ENCODE data around the gene WTIP.
A peak's percentile ranks its signal among the peaks of the same experiment; 100 is the strongest.

The WTIP gene

DNA sequence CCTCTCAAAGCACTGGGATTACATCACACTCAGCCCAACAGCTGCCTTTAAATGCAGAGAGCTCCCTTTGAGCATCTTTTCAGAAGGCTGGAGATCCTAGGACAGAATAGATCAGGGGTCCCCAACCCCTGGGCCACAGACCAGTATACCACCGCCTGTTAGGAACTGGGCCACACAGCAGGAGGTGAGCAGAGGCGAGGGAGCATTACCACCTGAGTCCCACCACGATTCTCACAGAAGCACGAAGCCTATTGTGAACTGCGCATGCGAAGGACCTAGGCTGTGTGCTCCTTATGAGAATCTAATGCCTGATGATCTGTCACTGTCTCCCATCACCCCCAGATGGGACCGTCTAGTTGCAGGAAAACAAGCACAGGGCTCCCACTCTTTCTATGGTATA, 2.2 kb upstream of the WTIP start:
- no peak for DNase-seq

DNA sequence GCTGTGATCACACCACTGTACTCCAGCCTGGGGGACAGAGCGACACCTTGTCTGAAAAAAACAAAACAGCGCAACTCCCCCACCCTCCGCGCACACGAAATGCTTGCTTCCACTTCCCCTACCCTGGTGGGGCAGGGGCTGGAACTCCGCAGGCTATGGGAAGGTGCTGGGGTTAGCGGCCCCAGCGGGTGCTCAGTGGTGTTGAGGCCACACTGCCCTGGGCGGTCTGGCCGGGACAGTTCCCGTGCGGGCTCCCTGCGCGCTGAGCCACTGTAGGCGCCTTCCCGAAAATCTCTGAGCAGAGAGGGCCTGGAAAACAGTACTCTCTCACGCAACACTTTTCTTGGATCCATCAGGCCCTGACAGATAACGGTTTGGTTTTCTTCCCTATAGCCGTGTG, 1.1 kb upstream of the WTIP start:
- no peak for DNase-seq

DNA sequence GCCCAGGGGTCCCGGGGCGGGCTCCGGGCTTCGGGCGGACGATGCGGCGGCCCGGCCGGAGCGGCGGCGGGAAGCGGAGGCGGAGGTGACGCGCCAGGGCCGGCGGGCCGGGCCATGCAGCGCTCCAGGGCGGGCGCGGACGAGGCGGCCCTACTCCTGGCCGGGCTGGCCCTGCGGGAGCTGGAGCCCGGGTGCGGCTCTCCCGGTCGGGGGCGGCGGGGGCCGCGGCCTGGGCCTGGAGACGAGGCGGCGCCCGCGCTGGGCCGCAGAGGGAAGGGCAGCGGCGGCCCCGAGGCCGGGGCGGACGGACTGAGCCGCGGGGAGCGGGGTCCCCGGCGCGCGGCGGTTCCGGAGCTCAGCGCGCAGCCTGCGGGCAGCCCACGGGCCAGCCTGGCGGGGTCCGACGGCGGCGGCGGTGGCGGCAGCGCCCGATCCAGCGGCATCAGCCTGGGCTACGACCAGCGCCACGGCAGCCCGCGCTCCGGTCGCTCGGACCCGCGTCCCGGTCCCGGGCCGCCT, 362 bp downstream of the WTIP start:
- DNase-seq, result no peak

DNA sequence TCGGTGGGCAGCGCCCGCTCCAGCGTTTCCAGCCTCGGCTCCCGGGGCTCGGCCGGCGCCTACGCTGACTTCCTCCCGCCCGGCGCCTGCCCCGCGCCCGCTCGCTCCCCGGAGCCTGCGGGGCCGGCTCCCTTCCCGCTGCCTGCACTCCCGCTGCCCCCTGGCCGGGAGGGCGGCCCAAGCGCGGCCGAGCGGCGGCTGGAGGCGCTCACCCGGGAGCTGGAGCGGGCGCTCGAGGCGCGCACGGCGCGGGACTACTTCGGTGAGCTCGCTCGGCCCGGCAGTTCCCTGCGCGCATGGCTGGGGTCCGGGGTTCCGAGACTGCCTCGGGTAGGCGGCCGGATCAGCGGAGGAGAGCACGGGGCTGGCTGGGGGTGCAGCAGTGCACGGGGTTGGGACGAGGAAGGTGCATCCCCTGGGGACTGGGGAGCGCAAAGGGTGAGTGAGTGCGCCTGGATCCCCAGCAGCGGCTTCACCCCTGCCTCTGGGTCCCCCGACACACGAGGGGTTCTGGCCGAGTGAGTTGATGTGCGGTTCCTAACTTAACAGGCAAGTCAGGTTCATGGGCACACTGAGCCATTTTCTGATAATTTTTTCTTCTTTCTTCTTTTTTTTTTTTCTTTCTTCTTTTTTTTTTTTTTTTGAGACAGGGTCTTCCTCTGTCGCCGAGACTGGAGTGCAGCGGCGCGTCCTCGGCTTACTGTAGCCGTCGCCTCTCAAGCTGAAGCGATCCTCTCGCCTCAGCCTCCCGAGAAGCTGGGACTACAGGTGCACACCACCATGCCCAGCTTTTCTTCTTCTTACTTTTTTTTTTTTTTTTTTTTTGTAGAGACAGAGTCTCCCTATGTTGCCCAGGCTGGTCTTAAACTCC, 1.1 kb downstream of the WTIP start:
- DNase-seq, result no peak

DNA sequence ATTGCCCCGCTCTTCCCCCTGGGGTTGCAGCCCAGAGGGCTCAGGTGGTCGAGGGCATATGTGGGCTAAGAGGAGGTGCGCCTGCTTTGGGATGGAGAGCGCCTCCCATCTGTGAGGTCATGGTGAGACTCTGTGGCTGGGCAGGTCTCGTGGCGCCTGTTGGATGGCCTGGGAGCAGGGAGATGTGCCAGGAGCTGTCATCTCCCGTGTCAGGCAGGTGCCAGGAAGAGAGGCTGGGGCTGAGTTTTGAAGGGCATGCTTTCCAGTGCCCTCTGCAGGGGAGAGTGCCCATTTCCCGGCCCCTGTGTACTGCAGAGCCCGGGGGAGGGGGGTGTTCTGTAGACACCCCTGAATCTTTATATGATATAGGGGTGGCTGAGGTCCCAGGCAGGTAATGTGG, 2.8 kb downstream of the WTIP start:
- no peak for DNase-seq

DNA sequence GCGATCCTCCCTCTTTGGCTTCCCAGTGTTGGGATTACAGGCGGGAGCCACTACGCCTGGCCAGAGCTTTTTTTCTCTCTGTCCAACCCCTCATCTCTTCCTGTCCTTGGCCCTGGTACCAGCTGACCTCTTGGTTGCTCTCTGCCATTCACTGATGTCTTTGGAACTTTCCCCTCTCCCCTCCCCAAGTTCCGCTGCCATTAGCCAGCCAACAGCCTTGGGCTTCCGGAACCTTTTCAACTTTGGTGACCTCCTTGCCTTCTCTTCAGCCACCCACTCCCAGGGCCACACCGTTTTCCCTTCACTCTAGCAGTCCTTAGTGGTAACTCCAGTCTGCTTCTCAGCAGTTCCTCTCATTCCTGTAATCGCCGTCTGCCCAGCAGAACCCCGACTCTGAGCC, 4.3 kb downstream of the WTIP start:
- no peak for DNase-seq

DNA sequence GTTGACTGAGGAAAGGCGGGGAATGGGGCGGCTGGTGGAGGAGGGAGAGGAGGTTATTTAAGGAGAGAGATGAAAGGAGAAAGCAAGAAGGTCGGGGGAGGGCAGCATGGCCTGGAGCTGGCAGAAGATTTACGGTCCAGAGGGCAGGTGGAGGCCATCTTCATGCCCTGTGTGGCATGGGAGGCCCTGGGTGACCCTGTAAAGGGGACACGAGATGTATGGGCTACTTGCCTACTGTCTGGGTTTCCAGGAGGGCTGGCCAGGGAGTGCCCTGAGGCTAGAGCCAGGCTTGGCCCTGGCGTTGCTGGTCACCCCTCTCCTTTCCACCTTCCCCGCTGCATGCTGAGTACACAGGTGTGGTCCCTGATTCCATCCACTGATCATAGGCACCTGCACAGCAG, 6.1 kb downstream of the WTIP start:
- DNase-seq, result no peak

DNA sequence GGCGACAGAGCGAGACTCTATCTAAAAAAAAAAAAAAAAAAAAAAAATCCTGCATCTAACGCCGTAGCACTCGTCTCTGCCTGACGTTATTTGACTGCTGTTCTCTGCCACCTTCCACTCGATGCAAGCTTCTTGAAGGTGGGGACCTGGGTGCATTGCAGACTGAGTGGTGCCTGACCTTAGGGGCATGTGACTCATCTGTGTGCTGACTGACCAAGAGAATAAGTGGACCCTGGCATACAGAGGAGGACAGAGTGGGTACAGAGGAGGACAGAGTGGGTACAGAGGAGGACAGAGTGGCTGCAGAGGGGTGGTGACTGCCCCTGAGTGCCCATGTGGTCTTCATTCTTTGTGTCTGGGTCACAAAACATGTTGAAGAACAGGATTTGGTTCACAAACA, 7.6 kb downstream of the WTIP start:
- no peak for DNase-seq

DNA sequence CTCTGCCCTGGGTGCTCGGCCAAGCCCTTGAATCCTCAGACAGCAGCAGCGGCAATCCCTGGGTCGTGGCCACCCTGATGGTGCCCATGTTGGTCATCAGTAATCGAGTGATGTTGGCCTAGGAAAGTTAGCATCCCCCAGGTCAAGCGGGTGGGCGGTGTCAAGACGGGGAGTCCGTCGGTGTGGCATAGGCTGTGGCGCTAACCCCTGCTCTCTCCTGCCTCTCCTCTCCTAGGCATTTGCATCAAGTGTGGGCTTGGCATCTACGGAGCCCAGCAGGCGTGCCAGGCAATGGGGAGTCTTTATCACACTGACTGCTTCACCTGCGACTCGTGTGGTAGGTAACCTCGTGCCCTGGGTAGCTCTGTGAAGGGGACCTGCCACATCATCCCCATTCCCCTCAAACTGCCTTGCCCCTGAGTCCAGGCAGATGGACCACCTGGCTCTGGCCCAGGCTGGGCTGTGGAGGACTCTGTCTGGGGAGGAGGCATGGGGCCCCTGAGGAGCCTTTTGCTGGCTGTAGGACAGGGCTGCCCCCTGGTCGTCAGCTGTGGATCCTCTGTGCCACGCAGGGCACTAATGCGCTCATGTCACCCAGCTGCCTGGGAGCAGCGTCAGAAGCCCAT, 8.7 kb downstream of the WTIP start:
- DNase-seq, result no peak

DNA sequence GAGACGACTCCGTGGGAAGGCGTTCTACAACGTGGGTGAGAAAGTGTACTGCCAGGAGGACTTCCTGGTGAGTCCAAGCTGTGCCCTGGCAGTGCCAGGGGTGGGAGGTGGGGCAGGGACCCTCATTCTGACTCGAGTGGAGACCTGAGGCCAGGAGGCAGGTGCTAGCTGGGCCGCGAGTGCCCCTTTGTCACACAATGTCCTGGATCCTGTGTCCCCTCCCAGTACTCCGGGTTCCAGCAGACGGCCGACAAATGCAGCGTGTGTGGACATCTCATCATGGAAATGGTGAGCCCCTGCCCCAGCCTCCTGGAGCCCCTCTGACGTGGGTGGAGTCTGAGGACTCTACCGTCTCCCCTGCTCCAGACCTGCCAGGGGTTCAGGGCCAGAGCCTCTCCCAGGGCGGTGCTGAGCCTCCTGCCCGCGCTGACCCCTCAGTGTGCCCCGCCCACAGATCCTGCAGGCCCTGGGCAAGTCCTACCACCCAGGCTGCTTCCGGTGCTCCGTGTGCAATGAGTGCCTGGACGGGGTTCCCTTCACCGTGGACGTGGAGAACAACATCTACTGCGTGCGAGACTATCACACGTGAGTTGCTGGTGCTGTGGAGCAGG, 11.6 kb downstream of the WTIP start:
- no peak for DNase-seq

DNA sequence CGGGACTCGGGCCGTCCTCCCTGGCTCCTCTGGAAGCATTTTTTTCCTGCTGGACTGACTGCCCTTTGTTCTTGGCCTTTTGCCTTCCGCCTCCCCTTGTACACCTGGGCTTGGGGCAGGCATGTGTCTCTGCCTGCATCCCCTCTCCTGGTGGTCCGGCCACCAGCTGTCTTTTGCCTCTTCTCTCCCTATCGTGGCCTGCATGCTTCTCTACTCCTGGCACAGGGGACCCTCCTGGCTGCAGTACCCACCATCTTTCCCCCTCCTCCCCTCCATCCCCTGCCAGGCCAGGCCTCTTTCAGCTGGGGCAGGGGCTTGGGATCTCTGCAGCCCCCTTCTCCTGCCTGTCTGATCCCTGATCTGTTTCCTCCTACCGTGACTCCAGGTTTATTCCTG, 12.1 kb downstream of the WTIP start:
- no peak for DNase-seq

DNA sequence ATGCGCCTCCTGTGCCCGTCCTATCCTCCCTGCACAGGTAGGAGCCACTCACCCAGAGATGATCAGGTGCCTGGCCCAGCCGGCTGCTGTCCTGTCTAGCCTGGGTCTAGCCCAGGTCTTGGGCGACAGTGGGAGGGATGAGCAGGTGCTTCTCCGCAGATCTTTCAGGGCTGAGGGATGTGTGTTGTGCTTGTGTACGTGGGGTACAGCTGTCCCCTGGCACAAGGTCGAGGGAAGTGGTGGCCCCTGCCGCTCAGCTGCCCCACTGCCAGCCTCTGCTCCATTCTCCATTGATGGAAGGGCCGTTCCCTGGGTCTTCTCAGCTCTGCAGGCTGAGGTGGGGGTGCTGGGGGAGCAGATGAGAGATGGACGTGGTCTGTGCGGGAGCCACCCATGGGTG, 13.0 kb downstream of the WTIP start:
- no peak for DNase-seq

DNA sequence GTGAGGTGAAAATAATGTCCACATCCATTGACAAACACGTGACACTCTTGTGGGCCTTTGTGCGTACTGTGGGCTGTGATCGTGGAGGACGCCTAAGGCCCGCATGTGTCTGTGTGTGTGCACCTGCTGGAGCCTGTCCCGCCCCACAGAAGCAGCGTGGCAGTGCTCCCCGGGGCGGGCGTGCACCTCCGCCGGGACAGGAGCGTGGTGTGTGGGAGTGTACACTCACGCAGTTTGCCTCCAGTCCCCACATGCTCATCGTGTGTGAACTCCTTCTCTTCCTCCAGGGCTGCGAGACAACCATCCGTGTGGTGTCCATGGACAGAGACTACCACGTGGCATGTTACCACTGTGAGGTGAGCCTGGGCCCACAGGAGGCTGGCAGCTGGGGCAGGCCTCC, 13.9 kb downstream of the WTIP start:
- DNase-seq, result no peak

DNA sequence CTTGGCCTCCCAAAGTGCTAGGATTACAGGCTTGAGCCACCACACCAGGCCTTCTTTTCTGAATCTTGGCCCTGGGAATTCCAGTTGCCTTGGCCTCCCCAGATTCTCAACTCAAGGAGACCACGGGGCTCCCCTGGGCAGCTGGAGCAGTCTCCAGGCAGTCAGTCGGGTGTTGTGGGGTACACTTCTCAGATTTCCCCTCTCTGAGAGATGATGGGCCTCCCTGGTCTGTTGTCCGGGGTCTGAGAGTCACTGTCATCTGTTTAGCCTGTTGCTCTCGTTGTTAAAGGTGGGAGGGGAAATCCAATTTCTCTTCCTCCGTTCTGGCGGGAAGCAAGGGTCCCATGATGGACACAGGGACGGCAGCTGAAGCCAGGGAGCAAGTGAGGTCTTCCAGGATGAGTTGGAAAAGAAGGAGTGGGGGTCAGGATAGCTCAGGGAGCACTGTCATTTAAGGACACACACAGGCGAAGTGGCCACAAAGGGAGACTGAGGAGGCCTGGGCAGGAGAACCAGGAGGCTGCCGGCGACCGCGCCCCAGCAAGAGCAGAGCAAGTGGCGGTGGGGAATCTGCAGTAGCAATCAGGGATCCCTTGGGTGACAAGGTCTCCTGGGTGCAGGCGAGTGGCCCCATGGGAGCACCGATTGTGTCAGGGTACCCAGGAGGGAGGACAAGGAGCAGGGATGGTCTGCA, 15.7 kb downstream of the WTIP start:
- no peak for DNase-seq

DNA sequence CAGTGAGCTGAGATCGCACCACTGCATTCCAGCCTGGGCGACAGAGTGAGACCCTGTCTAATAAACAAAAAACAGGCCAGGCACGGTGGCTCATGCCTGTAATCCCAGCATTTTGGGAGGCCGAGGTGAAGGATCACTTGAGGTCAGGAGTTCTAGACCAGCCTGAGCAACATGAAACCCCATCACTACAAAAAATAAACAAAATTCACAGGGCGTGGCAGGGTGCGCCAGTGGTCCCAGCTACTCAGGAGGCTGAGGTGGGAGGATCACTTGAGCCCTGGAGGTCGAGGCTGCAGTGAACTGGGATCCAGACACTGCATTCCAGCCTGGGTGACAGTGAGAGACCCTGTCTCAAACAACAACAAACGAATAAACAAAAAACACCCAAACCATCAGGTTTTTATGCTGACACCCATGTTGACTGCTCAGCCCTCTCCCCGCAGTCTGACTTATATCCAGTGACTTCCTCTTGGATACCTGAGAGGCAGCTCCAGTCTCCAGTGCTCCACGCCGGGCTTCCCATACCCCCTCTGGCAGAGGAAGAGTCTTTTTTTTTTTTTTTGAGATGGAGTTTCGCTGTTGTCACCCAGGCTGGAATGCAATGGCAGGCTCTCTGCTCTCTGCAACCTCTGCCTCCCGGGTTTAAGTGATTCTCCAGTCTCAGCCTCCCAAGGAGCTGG, 17.7 kb downstream of the WTIP start:
- DNase-seq, result no peak

DNA sequence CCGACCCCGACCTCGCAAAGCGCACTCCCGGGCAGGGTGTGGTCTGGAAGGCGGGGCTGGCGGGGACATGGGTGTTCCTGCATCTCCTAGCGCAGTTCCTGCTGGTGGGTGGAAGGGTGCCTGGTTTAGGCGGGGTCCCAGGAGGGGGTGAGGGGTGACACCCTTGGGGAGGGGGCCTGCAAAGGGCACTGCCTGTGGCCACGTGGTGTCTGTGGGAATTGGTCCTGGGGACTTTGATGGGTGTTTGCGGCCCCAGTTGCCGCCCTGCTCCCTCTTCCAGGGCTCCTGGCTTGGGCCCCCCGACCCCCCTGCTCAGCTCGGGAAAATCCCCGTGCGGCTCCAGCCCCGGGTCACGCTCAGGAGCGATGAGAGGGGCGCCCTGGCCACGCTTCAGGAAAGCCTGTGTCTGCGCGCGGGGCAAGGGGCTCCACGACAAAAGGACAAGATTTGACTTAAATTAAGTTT, 19.1 kb downstream of the WTIP start:
- DNase-seq, result no peak

DNA sequence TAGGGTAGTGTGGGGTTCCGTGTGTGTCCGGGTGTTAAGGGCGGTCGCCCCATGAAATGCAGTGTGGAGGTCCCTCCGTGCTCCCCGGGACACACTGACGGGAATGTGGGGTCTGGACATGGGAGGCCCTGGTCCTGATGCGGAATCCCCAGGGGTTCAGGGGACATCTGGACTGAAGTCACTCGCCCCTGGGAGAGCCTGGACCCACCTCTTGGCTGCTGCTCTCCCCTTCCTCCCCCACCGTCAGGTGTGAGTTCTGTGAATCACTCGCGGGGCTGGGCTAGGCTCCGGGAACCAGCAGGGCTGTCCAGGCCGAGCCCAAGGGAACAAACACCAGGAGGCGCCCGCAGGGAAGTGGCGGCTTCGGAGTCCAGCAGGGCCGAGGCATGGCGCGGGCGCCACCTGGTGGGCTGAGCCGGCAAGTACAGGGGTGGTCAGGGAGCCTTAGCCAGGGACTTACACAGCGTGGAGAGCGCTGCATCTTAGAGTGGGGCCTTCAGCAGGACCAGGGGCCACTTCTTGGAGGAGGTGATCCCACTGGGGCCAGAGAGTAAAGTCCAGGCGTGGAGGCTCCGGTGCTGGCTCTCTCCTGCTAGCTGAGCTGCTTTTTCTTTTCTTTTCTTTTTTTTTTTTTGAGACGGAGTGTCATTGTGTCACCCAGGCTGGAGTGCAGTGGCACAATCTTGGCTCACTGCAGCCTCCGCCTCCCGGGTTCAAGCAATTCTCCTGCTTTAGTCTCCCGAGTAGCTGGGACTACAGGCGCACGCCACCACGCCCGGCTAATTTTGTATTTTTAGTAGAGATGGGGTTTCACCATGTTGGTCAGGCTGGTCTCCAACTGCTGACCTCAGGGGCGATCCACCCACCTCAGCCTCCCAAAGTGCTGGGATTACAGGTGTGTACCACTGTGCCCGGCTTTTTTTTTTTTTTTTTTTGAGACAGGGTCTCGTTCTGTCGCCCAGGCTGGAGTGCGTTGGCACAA, 20.1 kb downstream of the WTIP start:
- peak; percentile 58 to 70 for DNase-seq

DNA sequence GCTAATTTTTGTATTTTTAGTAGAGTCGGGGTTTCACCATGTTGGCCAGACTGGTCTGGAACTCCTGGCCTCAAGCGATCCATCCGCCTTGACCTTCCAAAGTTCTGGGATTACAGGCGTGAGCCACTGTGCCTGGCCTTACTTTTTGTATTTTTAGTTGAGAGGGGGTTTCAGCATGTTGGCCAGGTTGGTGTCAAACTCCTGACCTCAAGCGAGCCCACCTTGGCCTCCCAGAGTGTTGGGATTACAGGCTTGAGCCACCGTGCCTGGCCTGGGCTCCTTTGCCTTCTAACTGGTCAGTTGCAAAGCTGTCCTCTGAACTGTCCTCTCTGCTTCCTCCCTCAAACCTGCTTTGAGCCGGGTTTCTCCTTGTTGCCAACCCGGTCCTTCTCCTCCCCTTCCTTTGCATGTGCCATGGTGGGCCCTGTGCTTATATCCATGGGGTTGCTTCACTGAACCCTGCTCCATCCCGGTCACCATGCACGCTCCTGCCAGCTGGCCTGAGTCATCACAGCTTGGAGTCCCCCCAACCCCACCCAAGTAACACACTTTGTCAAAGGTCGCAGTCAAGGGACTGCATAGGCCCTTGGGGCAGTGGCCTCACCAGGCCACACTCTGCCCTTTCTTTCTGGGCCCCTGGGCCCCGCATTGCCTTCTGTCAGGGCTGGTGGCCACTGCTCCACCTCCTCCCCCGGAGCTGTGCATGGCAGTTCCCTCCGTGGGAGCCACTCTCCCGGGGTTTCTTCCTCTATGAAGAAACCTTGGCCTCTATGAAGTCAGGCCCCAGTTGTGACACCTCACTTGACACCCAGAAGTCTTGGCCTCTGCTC, 21.2 kb downstream of the WTIP start:
- no peak for DNase-seq

DNA sequence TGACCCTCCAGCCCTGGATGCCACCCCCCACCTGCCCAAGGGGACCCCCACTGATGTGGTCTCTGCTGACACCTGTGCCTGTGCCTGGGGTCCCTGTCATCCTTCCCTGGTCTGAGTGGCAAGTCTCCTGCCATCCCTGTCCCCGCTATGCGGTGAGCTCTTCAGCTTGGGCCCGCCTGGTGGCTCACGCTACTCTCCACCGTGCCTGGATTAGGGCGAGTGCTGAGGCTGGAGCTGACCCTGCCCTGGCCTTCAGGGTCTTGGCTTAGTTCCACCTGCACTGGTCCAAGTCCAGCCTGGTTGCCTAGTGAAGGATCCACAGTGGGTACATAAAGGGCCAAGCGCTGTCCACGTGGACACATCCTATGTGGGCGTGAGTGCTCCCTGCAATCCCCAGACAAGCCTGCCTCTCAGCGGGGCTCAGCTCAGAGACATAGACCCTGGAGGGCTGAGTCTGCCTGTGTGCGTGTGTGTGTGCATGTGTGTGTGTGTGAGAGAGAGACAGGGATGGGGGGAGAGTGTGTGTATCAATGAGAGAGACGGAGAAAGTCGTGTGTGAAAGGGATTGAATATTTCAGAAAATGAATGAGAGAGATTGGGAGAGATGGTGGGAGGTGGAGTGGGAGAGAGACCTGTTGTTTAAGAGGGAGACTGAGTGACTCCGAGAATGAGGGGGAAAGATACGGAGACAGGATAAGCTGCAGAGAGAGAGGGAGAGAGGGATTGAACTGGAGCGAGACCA, 22.1 kb downstream of the WTIP start:
- DNase-seq, result no peak
